Measurements from ENCODE around the gene CTLA4.

- TF ChIP-seq CTCF (IDR thresholded peaks at IDR 0.05 in 4 of 5, conservative IDR thresholded peaks at IDR 0.05 in 1 of 5) (no peak), POLR2A (IDR thresholded peaks at IDR 0.05) (no peak)
Measured at GRCh38 chr2:203876328-203876727, 8.8 kb downstream of the CTLA4 start.

Measured in gastrocnemius medialis (tissue), 4 donors.